Natural killer cell (primary cell): ENCODE measurements around the gene LRRC8E. TPM values are rescaled to one million over a fixed set of nuclear protein-coding genes. Genes with fewer than 3 reads are reported as not detected.

Source experiments
- ATAC-seq, 3 donors: fragments of 150-1000 bp in 2 of 3; fragments of 200-7000 bp in 1 of 3; cut with Tn5 transposase; 1 replicate in 1 of 3; 2 replicates in 2 of 3; pipeline ENCODE4 v1.10.0; 2021; ENCODE audit warnings: mild to moderate bottlenecking in 2 of 3, moderate library complexity in 2 of 3
- DNase-seq, 2 donors: peaks; one replicate each; pipeline versions ENCODE4 v3.0.0 to v3.0.0-alpha.2; 2013 to 2021; ENCODE audit warnings: mixed read lengths in 1 of 2
- H3K27ac ChIP-seq: one replicate; pipeline ENCODE4 v1.5.1; 2013; ENCODE audit warnings: mild to moderate bottlenecking, low read length
- H3K27me3 ChIP-seq: one replicate; pipeline ENCODE4 v1.6.1; 2013; ENCODE audit warnings: low read length; ENCODE audit not compliant: control insufficient read depth, insufficient read depth
- H3K36me3 ChIP-seq: one replicate; pipeline ENCODE4 v1.6.1; 2013; ENCODE audit warnings: low read length; ENCODE audit not compliant: control insufficient read depth, insufficient read depth
- H3K4me1 ChIP-seq: one replicate; pipeline ENCODE4 v1.6.1; 2013; ENCODE audit warnings: low read length; ENCODE audit not compliant: control insufficient read depth, insufficient read depth
- H3K4me3 ChIP-seq: one replicate; pipeline ENCODE4 v1.5.1; 2013; ENCODE audit warnings: low read length
- H3K9me3 ChIP-seq: one replicate; pipeline ENCODE4 v1.6.1; 2013; ENCODE audit warnings: low read length; ENCODE audit not compliant: control insufficient read depth, insufficient read depth
- H3K27ac Mint-ChIP-seq, 2 donors: one replicate each; pipeline ENCODE4 v1.8.0; 2022; ENCODE audit warnings: mild to moderate bottlenecking in 2 of 2, mixed read lengths in 2 of 2, moderate library complexity in 1 of 2
- H3K27me3 Mint-ChIP-seq, 2 donors: one replicate each; pipeline ENCODE4 v1.8.0; 2022; ENCODE audit warnings: low read depth in 2 of 2, mixed read lengths in 2 of 2
- H3K36me3 Mint-ChIP-seq: one replicate; pipeline ENCODE4 v1.8.0; 2022; ENCODE audit warnings: mixed read lengths
- H3K4me1 Mint-ChIP-seq, 2 donors: one replicate each; pipeline ENCODE4 v1.8.0; 2022; ENCODE audit warnings: mixed read lengths in 2 of 2
- H3K4me3 Mint-ChIP-seq: one replicate; pipeline ENCODE4 v1.8.0; 2022; ENCODE audit warnings: mild to moderate bottlenecking, moderate library complexity, mixed read lengths
- H3K9me3 Mint-ChIP-seq, 2 donors: one replicate each; pipeline ENCODE4 v1.8.0; 2022; ENCODE audit warnings: mixed read lengths in 2 of 2
- CTCF ChIP-seq: fragments of 200-600 bp; IDR thresholded peaks from one replicate; pipeline ENCODE4 v1.8.0; 2022; ENCODE audit warnings: antibody characterized with exemption
- WGBS: methylation state at CpG from one replicate; pipeline ENCODE4 v1.1.7; 2013; ENCODE audit warnings: missing lambda C conversion rate; ENCODE audit not compliant: insufficient coverage; 5-methylcytosine and 5-hydroxymethylcytosine counted together
- intact Hi-C: fragments of 100-400 bp; cut with micrococcal nuclease; formaldehyde crosslinking; loops from one replicate; pipeline ENCODE4 v1.14.2; 2022
- total RNA-seq, 4 donors: library from RNA; stranded (reverse); fragments of 120-200 nt in 1 of 4; gene quantifications; one replicate each; pipeline versions ENCODE4 v1.2.3 to v1.2.4, GENCODE V29; 2013 to 2022

LRRC8E gene
- total RNA-seq, 3 donors from 2014 or later (not counting 1 experiment from before 2014, with no cell fraction given), result not detected

- Mint-ChIP-seq H3K9me3 (no peaks in the 10 kb centered on the region), H3K4me1 (peaks cover 0 to under 1% of the 10 kb centered on the region in 2 donors), H3K4me3 (no peak overlapping the region), H3K27ac (no peak overlapping the region), H3K36me3 (no peaks in the 10 kb centered on the region), H3K27me3 (peaks cover 0 to 8% of the 10 kb centered on the region in 2 donors)
- peaks cover 2% of the 10 kb centered on the region for H3K4me1 ChIP-seq
- no peaks in the 10 kb centered on the region for H3K9me3 ChIP-seq
- TF ChIP-seq CTCF, result no peak
- H3K27me3 ChIP-seq, result peaks cover 2% of the 10 kb centered on the region
- ATAC-seq (no peak), DNase-seq (no peak)
- no peak overlapping the region for H3K27ac ChIP-seq
- intact Hi-C loops, result no loop called here
- H3K36me3 ChIP-seq, result no peaks in the 10 kb centered on the region
- no peak overlapping the region for H3K4me3 ChIP-seq
- 92% methylated on average over 14 of the region's 19 CpGs for WGBS
These were observed 8.5 kb upstream of the LRRC8E start for GRCh38 chr19:7879836-7880235.

- no peaks in the 10 kb centered on the region for H3K4me1 Mint-ChIP-seq
- no peak overlapping the region for H3K4me3 ChIP-seq
- 98% methylated on average over 3 of the region's 3 CpGs for WGBS
- no peak for TF ChIP-seq CTCF
- intact Hi-C loops, result no loop called here
- no peaks in the 10 kb centered on the region for H3K36me3 Mint-ChIP-seq
- DNase-seq (no peak), ATAC-seq (no peak)
- H3K4me1 ChIP-seq, result no peaks in the 10 kb centered on the region
- H3K27me3 Mint-ChIP-seq, result peaks cover 0 to 6% of the 10 kb centered on the region in 2 donors
- no peaks in the 10 kb centered on the region for H3K9me3 Mint-ChIP-seq
- no peaks in the 10 kb centered on the region for H3K9me3 ChIP-seq
- no peak overlapping the region for H3K4me3 Mint-ChIP-seq
- no peak overlapping the region for H3K27ac Mint-ChIP-seq
- H3K27ac ChIP-seq, result no peak overlapping the region
- no peaks in the 10 kb centered on the region for H3K36me3 ChIP-seq
- no peaks in the 10 kb centered on the region for H3K27me3 ChIP-seq
These were observed 6.4 kb upstream of the LRRC8E start for GRCh38 chr19:7881910-7882309.

GRCh38 chr19:7883105-7883504 lies 5.2 kb upstream of the LRRC8E start:
- Histone ChIP-seq H3K4me1 (no peaks in the 10 kb centered on the region), H3K27me3 (peaks cover 8% of the 10 kb centered on the region), H3K36me3 (no peaks in the 10 kb centered on the region), H3K9me3 (no peaks in the 10 kb centered on the region), H3K4me3 (no peak overlapping the region), H3K27ac (no peak overlapping the region)
- H3K4me1 Mint-ChIP-seq, result no peaks in the 10 kb centered on the region
- no peak for ATAC-seq
- H3K9me3 Mint-ChIP-seq, result no peaks in the 10 kb centered on the region
- intact Hi-C loops, result no loop called here
- H3K27ac Mint-ChIP-seq, result no peak overlapping the region
- H3K36me3 Mint-ChIP-seq, result no peaks in the 10 kb centered on the region
- no peak overlapping the region for H3K4me3 Mint-ChIP-seq
- no peak for TF ChIP-seq CTCF
- 98% methylated on average over 4 of the region's 4 CpGs for WGBS
- H3K27me3 Mint-ChIP-seq, result peaks cover 0 to 10% of the 10 kb centered on the region in 2 donors
- DNase-seq, result no peak

GRCh38 chr19:7883796-7884570 lies 4.3 kb upstream of the LRRC8E start:
- H3K36me3 Mint-ChIP-seq, result no peaks in the 10 kb centered on the region
- Histone ChIP-seq H3K9me3 (no peaks in the 10 kb centered on the region), H3K4me1 (no peaks in the 10 kb centered on the region), H3K27me3 (peaks cover 14% of the 10 kb centered on the region), H3K27ac (no peak overlapping the region), H3K4me3 (no peak overlapping the region), H3K36me3 (no peaks in the 10 kb centered on the region)
- H3K27me3 Mint-ChIP-seq, result peaks cover 0 to 10% of the 10 kb centered on the region in 2 donors
- ATAC-seq (no peak), DNase-seq (no peak)
- H3K9me3 Mint-ChIP-seq, result no peaks in the 10 kb centered on the region
- no peak for TF ChIP-seq CTCF
- no peaks in the 10 kb centered on the region for H3K4me1 Mint-ChIP-seq
- H3K27ac Mint-ChIP-seq, result no peak overlapping the region
- intact Hi-C loops, result no loop called here
- no peak overlapping the region for H3K4me3 Mint-ChIP-seq
- 96% methylated on average over 1 of the region's 2 CpGs for WGBS
